Thyroid gland (tissue), 4 donors: Measurements from ENCODE around the gene KIF23. TPM values are rescaled to one million over a fixed set of nuclear protein-coding genes. Genes with fewer than 3 reads are reported as not detected.
"Not testable (repeated sequence)": the region's sequence is repeated elsewhere in the genome, so short reads cannot be mapped to it uniquely, and the experiment has no call there.

Experiments used
- DNase-seq, 2 donors: peaks; one replicate each; pipeline ENCODE4 v3.0.0-alpha.2; 2019
- H3K27ac ChIP-seq, 3 donors: fragments of 200-600 bp; sonication (generic); 1 replicate in 2 of 3; 2 replicates in 1 of 3; pipeline ENCODE4 v1.5.1; 2016 to 2019; ENCODE audit warnings: mild to moderate bottlenecking in 1 of 3, moderate library complexity in 1 of 3
- H3K27me3 ChIP-seq: fragments of 200-600 bp; sonication (generic); one replicate; pipeline ENCODE4 v1.5.1; 2019
- H3K36me3 ChIP-seq, 2 donors: fragments of 200-600 bp; sonication (generic); one replicate each; pipeline ENCODE4 v1.5.1; 2016 to 2019
- H3K4me1 ChIP-seq, 2 donors: fragments of 200-600 bp; sonication (generic); one replicate each; pipeline ENCODE4 v1.5.1; 2017 to 2019
- H3K4me3 ChIP-seq, 3 donors: fragments of 200-600 bp; sonication (generic); replicated peaks in 1 of 3; 1 replicate in 2 of 3; 2 replicates in 1 of 3; pipeline ENCODE4 v1.5.1; 2016; ENCODE audit warnings: mild to moderate bottlenecking in 1 of 3
- H3K9me3 ChIP-seq: fragments of 200-600 bp; sonication (generic); one replicate; pipeline ENCODE4 v1.5.1; 2017
- POLR2A ChIP-seq, 2 donors: fragments of 450-650 bp; IDR thresholded peaks; one replicate each; pipeline ENCODE4 v1.6.1; 2017; ENCODE audit warnings: antibody characterized with exemption in 2 of 2, mild to moderate bottlenecking in 2 of 2, moderate library complexity in 1 of 2
- WGBS, 2 donors: methylation state at CpG; one replicate each; pipeline ENCODE4 v1.1.5; 2017; 5-methylcytosine and 5-hydroxymethylcytosine counted together
- intact Hi-C: fragments of 100-400 bp; cut with DNase I; formaldehyde crosslinking; loops from one replicate; pipeline ENCODE4 v1.15.1; 2023
- total RNA-seq, 4 donors: library from RNA; depleted of rRNA; stranded (reverse); fragments of >200 nt; gene quantifications; one replicate each; pipeline ENCODE4 v1.2.3, GENCODE V29; 2016
- TF ChIP-seq, protein P1 (sequence below), 6 experiments: fragments of 200-600 bp in 3 of 6; fragments of 450-650 bp in 3 of 6; sonication (generic) in 3 of 6; IDR thresholded peaks; one replicate each; pipeline ENCODE4 v1.5.1; 2016 to 2019; ENCODE audit warnings: antibody characterized with exemption in 6 of 6, mild to moderate bottlenecking in 2 of 6, inconsistent platforms in 1 of 6, moderate library complexity in 1 of 6

KIF23 gene
- total RNA-seq, 4 donors from 2014 or later = 0.40 to 3.3 (median 1.2) TPM; not detected in 1

DNA sequence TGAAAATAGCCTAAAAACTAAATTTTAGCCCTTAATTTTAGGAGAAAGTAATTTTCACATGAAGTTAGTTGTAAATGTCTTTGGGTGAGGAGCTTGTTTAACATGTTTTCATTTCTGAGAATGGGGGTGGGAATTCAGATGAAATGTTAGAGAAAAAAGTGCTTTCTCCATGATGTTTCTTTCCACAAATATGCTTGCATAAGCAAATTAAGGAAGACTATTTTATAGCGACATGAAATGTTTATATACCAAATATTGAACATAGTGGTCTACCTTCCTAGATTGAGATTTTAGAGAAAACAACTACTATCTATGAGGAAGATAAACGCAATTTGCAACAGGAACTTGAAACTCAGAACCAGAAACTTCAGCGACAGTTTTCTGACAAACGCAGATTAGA is 25.5 kb downstream of the KIF23 start:
- Histone ChIP-seq H3K9me3 (no peaks in the 10 kb centered on the region), H3K36me3 (no peaks in the 10 kb centered on the region), H3K27ac (no peak overlapping the region), H3K4me1 (no peaks in the 10 kb centered on the region), H3K27me3 (no peaks in the 10 kb centered on the region), H3K4me3 (no peak overlapping the region)
- DNase-seq = no peak
- TF ChIP-seq POLR2A (IDR thresholded peaks at IDR 0.05) = no peak
- TF ChIP-seq, protein P1, sequence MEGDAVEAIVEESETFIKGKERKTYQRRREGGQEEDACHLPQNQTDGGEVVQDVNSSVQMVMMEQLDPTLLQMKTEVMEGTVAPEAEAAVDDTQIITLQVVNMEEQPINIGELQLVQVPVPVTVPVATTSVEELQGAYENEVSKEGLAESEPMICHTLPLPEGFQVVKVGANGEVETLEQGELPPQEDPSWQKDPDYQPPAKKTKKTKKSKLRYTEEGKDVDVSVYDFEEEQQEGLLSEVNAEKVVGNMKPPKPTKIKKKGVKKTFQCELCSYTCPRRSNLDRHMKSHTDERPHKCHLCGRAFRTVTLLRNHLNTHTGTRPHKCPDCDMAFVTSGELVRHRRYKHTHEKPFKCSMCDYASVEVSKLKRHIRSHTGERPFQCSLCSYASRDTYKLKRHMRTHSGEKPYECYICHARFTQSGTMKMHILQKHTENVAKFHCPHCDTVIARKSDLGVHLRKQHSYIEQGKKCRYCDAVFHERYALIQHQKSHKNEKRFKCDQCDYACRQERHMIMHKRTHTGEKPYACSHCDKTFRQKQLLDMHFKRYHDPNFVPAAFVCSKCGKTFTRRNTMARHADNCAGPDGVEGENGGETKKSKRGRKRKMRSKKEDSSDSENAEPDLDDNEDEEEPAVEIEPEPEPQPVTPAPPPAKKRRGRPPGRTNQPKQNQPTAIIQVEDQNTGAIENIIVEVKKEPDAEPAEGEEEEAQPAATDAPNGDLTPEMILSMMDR (IDR thresholded peaks at IDR 0.05) = no peak
- 92 to 94% methylated on average over 4 of the region's 4 CpGs for WGBS, 2 donors
- intact Hi-C loops = no loop called here

DNA sequence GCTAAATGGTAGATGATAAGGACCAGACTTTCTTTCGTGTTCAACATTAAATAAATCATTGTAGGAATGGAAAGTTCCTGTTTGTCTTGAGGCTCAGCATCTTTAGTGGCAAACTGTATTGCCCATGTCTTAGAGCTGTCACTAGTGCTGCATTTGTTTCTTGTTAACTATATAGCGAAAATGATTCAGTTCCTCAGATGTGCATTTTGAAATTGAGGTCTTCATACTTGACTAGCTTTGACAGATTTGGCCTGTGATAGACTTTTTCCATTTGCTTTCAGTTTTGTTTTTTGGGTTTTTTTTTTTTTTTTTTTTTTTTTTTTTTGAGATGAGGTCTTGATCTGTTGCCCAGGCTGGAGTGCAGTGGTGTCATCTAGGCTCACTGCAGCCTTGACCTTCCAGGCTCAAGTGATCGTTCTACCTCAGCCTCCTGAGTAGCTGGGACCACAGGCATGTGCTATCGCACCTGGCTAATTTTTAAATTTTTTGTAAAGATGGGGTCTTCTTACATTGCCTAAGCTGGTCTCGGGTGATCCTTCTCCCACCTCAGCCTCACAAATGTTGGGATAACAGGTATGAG is 29.0 kb downstream of the KIF23 start:
- Histone ChIP-seq H3K4me3 (no peak overlapping the region), H3K27me3 (no peaks in the 10 kb centered on the region), H3K4me1 (no peaks in the 10 kb centered on the region), H3K27ac (no peak overlapping the region), H3K36me3 (no peaks in the 10 kb centered on the region), H3K9me3 (no peaks in the 10 kb centered on the region)
- TF ChIP-seq, protein P1 (IDR thresholded peaks at IDR 0.05) = no peak
- intact Hi-C loops = no loop called here
- DNase-seq = no peak
- WGBS, 2 donors = 87 to 89% methylated on average over 5 of the region's 5 CpGs

DNA sequence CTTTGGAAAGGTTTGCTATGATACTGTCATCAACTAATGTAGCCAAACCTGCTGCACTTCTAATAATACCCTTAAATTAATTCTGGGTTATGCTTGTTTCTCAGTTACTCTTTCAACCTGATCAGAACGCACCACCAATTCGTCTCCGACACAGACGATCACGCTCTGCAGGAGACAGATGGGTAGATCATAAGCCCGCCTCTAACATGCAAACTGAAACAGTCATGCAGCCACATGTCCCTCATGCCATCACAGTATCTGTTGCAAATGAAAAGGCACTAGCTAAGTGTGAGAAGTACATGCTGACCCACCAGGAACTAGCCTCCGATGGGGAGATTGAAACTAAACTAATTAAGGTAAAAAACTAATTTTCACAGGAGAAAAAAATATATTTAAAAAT is 30.5 kb downstream of the KIF23 start:
- TF ChIP-seq, protein P1 (IDR thresholded peaks at IDR 0.05) = no peak
- no peak for TF ChIP-seq POLR2A (IDR thresholded peaks at IDR 0.05)
- DNase-seq = no peak
- no peak overlapping the region for H3K27ac ChIP-seq
- H3K9me3 ChIP-seq = no peaks in the 10 kb centered on the region
- no peak overlapping the region for H3K4me3 ChIP-seq
- intact Hi-C loops = no loop called here
- 96 to 98% methylated on average over 7 of the region's 7 CpGs for WGBS, 2 donors
- no peaks in the 10 kb centered on the region for H3K36me3 ChIP-seq
- H3K27me3 ChIP-seq = no peaks in the 10 kb centered on the region
- no peaks in the 10 kb centered on the region for H3K4me1 ChIP-seq

DNA sequence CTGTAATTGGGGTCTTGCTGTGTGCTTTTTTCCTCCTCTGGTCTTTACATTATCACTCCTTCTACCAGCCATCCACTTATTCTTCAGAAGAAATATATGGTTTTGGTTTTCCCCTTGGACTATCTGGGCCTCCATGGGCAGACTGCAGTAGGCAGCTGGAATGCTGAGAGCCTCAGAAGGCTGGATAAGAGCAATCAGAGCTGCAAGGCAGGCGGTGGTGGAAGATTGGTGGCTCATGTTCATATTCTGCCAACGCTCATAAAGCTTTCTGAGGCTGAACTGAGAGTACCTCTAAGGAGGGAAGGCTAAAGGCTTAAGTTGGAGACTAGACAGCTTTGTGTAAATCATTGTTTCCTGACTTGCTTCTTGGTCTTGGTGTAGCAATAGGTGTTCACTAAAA is 32.8 kb downstream of the KIF23 start:
- H3K27ac ChIP-seq = no peak overlapping the region
- H3K9me3 ChIP-seq = no peaks in the 10 kb centered on the region
- 52 to 72% methylated on average over 2 of the region's 2 CpGs for WGBS, 2 donors
- TF ChIP-seq, protein P1 (IDR thresholded peaks at IDR 0.05) = no peak
- TF ChIP-seq POLR2A (IDR thresholded peaks at IDR 0.05) = no peak
- H3K4me3 ChIP-seq = no peak overlapping the region
- no peak for DNase-seq
- H3K27me3 ChIP-seq = no peaks in the 10 kb centered on the region
- no peaks in the 10 kb centered on the region for H3K36me3 ChIP-seq
- H3K4me1 ChIP-seq = peaks cover 0 to 2% of the 10 kb centered on the region in 2 donors
- intact Hi-C loops = no loop called here

DNA sequence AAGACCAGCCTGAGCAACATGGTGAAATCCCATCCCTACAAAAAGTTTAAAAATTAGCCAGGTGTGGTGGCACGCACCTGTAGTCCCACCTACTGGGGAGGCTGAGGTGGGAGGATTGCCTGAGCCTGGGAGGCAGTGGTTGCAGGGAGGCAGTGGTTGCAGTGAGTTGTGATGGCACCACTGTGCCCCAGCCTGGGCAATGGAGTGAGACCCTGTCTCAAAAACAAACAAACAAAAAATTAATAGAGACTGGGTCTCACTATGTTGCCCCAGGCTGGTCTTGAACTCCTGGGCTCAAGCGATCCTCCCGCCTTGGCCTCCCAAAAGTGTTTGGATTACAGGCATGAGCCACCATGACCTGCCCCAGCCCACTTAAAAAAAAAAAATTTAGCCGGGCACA is 36.1 kb downstream of the KIF23 start:
- H3K4me1 ChIP-seq = peaks cover 11 to 22% of the 10 kb centered on the region in 2 donors
- H3K36me3 ChIP-seq, intact Hi-C loops, DNase-seq, H3K9me3 ChIP-seq, H3K4me3 ChIP-seq, H3K27ac ChIP-seq, H3K27me3 ChIP-seq: not testable (repeated sequence)
- 92 to 100% methylated on average over 4 of the region's 4 CpGs for WGBS, 2 donors
